Stomach smooth muscle (tissue), 2 donors: ENCODE data around the gene GUCD1.

ENCODE experiments used
- H3K27ac ChIP-seq: one replicate; pipeline ENCODE4 v1.7.0; 2013; ENCODE audit warnings: mild to moderate bottlenecking, low read length, inconsistent platforms
- H3K27me3 ChIP-seq, 2 donors: one replicate each; pipeline ENCODE4 v1.7.0; 2013; ENCODE audit warnings: low read length in 2 of 2; ENCODE audit not compliant: insufficient read depth in 2 of 2, control insufficient read depth in 1 of 2
- H3K36me3 ChIP-seq, 2 donors: one replicate each; pipeline ENCODE4 v1.7.0; 2013; ENCODE audit warnings: low read length in 2 of 2; ENCODE audit not compliant: control insufficient read depth in 2 of 2, insufficient read depth in 2 of 2
- H3K4me1 ChIP-seq: one replicate; pipeline ENCODE4 v1.7.0; 2013; ENCODE audit warnings: low read length; ENCODE audit not compliant: control insufficient read depth, insufficient read depth
- H3K4me3 ChIP-seq, 2 donors: one replicate each; pipeline ENCODE4 v1.7.0; 2013; ENCODE audit warnings: low read length in 2 of 2
- H3K9ac ChIP-seq, 2 donors: one replicate each; pipeline ENCODE4 v1.7.0; 2013; ENCODE audit warnings: low read length in 2 of 2, mild to moderate bottlenecking in 1 of 2
- H3K9me3 ChIP-seq, 2 donors: one replicate each; pipeline ENCODE4 v1.7.0; 2013; ENCODE audit warnings: low read length in 2 of 2; ENCODE audit not compliant: control insufficient read depth in 2 of 2
- donor health status: healthy.
- donor health status: Pancreatic carcinoma.

GUCD1 gene

GRCh38 chr22:24492391-24492790, 62.5 kb downstream of the GUCD1 start:
- Histone ChIP-seq H3K27ac (no peak overlapping the region), H3K9ac (no peak overlapping the region), H3K27me3 (peaks cover 15 to 20% of the 10 kb centered on the region in 2 donors), H3K36me3 (no peaks in the 10 kb centered on the region), H3K4me1 (peaks cover 9% of the 10 kb centered on the region), H3K9me3 (peaks cover 0 to 2% of the 10 kb centered on the region in 2 donors), H3K4me3 (no peak overlapping the region)
